Renal cortical epithelial cell (primary cell): ENCODE results near the gene MYL5. TPM values are rescaled to one million over a fixed set of nuclear protein-coding genes. Genes with fewer than 3 reads are reported as not detected.
"Not testable (repeated sequence)": the region's sequence is repeated elsewhere in the genome, so short reads cannot be mapped to it uniquely, and the experiment has no call there.

Experiments used
- DNase-seq: peaks from one replicate; pipeline ENCODE4 v3.0.0-alpha.2; 2011; ENCODE audit warnings: low read depth
- total RNA-seq: library from RNA; depleted of rRNA; stranded (reverse); fragments of >200 nt; gene quantifications from 2 replicates; pipeline ENCODE4 v1.2.3, GENCODE V29; 2014

Gene MYL5
- total RNA-seq, 1 donor from 2014 or later: 10.3 TPM

- DNase-seq: peak; percentile 62
These were observed 31.1 kb downstream of the MYL5 start, which contains the start of gene PCGF3 for GRCh38 chr4:705278-706082. Gene PCGF3 (plus strand): TSS chr4:705832. CDS start chr4:733681, 27,849 bp downstream.

- not testable (repeated sequence) for DNase-seq
These were observed 31.8 kb downstream of the MYL5 start for GRCh38 chr4:706083-706633.

GRCh38 chr4:706834-707598 lies 32.7 kb downstream of the MYL5 start:
- no peak for DNase-seq

- DNase-seq: no peak
These were observed 33.7 kb downstream of the MYL5 start for GRCh38 chr4:707929-708630.

- no peak for DNase-seq
These were observed 34.2 kb downstream of the MYL5 start for GRCh38 chr4:708631-708933.

GRCh38 chr4:709348-709747 lies 35.0 kb downstream of the MYL5 start:
- DNase-seq: no peak

- no peak for DNase-seq
These were observed 35.8 kb downstream of the MYL5 start for GRCh38 chr4:710116-710515.

GRCh38 chr4:710916-711315 lies 36.6 kb downstream of the MYL5 start:
- no peak for DNase-seq

- DNase-seq: no peak
These were observed 37.8 kb downstream of the MYL5 start for GRCh38 chr4:712093-712492.

- DNase-seq: no peak
These were observed 38.7 kb downstream of the MYL5 start for GRCh38 chr4:712916-713632.

GRCh38 chr4:714087-714486 lies 39.7 kb downstream of the MYL5 start:
- no peak for DNase-seq

- DNase-seq: no peak
These were observed 43.4 kb downstream of the MYL5 start for GRCh38 chr4:717601-718320.

GRCh38 chr4:718460-718859 lies 44.1 kb downstream of the MYL5 start:
- no peak for DNase-seq

GRCh38 chr4:720111-720860 lies 45.9 kb downstream of the MYL5 start:
- no peak for DNase-seq

GRCh38 chr4:721261-722168 lies 47.2 kb downstream of the MYL5 start:
- peak; percentile 60 for DNase-seq

GRCh38 chr4:722169-722725 lies 47.9 kb downstream of the MYL5 start:
- no peak for DNase-seq

- DNase-seq: no peak
These were observed 48.6 kb downstream of the MYL5 start for GRCh38 chr4:722851-723360.

- DNase-seq: no peak
These were observed 49.6 kb downstream of the MYL5 start for GRCh38 chr4:723751-724530.
